Fibroblast of lung (primary cell): ENCODE results near the gene FGF9. TPM values are rescaled to one million over a fixed set of nuclear protein-coding genes. Genes with fewer than 3 reads are reported as not detected.

Experiments
- DNase-seq, 2 donors: peaks; one replicate each; pipeline versions ENCODE4 v3.0.0 to v3.0.0-alpha.2; 2010; ENCODE audit warnings: low read depth in 2 of 2
- H2AFZ ChIP-seq: 2 replicates; pipeline ENCODE4 v1.5.1; 2012; ENCODE audit warnings: low read length, control low read depth, inconsistent platforms
- H3K27ac ChIP-seq: 2 replicates; pipeline ENCODE4 v1.5.1; 2011; ENCODE audit warnings: low read length, control low read depth; ENCODE audit not compliant: insufficient read depth
- H3K27me3 ChIP-seq: 2 replicates; pipeline ENCODE4 v1.5.1; 2011; ENCODE audit warnings: mild to moderate bottlenecking, low read length; ENCODE audit not compliant: control insufficient read depth, insufficient read depth
- H3K36me3 ChIP-seq: 2 replicates; pipeline ENCODE4 v1.5.1; 2011; ENCODE audit warnings: low read length; ENCODE audit not compliant: control insufficient read depth, insufficient read depth
- H3K4me1 ChIP-seq: 2 replicates; pipeline ENCODE4 v1.5.1; 2011; ENCODE audit warnings: low read length; ENCODE audit not compliant: control insufficient read depth, insufficient read depth; ENCODE audit errors: extremely low read depth
- H3K4me2 ChIP-seq: 2 replicates; pipeline ENCODE4 v1.5.1; 2011; ENCODE audit warnings: low read length, control low read depth; ENCODE audit not compliant: insufficient read depth; ENCODE audit errors: extremely low read depth
- H3K4me3 ChIP-seq, 4 experiments: fragments of 200-600 bp in 1 of 4; sonication (generic) in 1 of 4; replicated peaks in 1 of 4; 2 replicates each; pipeline ENCODE4 v1.5.1; 2011 to 2016; ENCODE audit warnings: low read length in 4 of 4, low read depth in 3 of 4, mild to moderate bottlenecking in 3 of 4, control low read depth in 2 of 4, inconsistent platforms in 1 of 4, mixed read lengths in 1 of 4; ENCODE audit not compliant: insufficient read depth in 1 of 4; ENCODE audit errors: control extremely low read depth in 1 of 4
- H3K79me2 ChIP-seq: 2 replicates; pipeline ENCODE4 v1.5.1; 2012; ENCODE audit warnings: mild to moderate bottlenecking, low read length, inconsistent platforms; ENCODE audit not compliant: control insufficient read depth, insufficient read depth
- H3K9ac ChIP-seq: 2 replicates; pipeline ENCODE4 v1.5.1; 2011; ENCODE audit warnings: mild to moderate bottlenecking, low read length, control low read depth; ENCODE audit not compliant: insufficient read depth
- H3K9me3 ChIP-seq: 2 replicates; pipeline ENCODE4 v1.5.1; 2012; ENCODE audit warnings: low read depth, low read length; ENCODE audit not compliant: control insufficient read depth, insufficient read depth
- H4K20me1 ChIP-seq: 2 replicates; pipeline ENCODE4 v1.5.1; 2011; ENCODE audit warnings: low read length; ENCODE audit not compliant: control insufficient read depth, insufficient read depth; ENCODE audit errors: extremely low read depth
- CTCF ChIP-seq, 2 donors: IDR thresholded peaks in 1 of 2; conservative IDR thresholded peaks in 1 of 2; 1 replicate in 1 of 2; 2 replicates in 1 of 2; pipeline ENCODE4 v1.5.1; 2011 to 2012; ENCODE audit warnings: low read length in 2 of 2, control low read depth in 1 of 2, inconsistent platforms in 1 of 2, low read depth in 1 of 2, mild to moderate bottlenecking in 1 of 2
- EZH2 ChIP-seq: IDR thresholded peaks from 2 replicates; pipeline ENCODE4 v1.5.1; 2012; ENCODE audit warnings: low read length, control low read depth, mild to moderate bottlenecking; ENCODE audit errors: missing control alignments
- polyA plus RNA-seq, 2 donors: library from polyadenylated mRNA; depleted of rRNA in 1 of 2; stranded (reverse) in 1 of 2; unstranded in 1 of 2; fragments of >200 nt; gene quantifications; 2 replicates each; pipeline ENCODE4 v1.2.1, GENCODE V29; 2011 to 2012; ENCODE audit warnings: missing spikeins in 1 of 2
- total RNA-seq: library from RNA; depleted of rRNA; stranded (reverse); fragments of >200 nt; gene quantifications from 2 replicates; pipeline ENCODE4 v1.2.1, GENCODE V29; 2014

The FGF9 gene
- total and polyA plus RNA-seq, 2 donors (not counting 1 experiment from before 2014, with no cell fraction given), result 0.06 to 0.33 TPM

GRCh38 chr13:21673539-21673788 lies 2.6 kb downstream of the FGF9 start:
- H2AFZ ChIP-seq, result no peak overlapping the region
- TF ChIP-seq CTCF (conservative IDR thresholded peaks at IDR 0.05 in 1 of 2, IDR thresholded peaks at IDR 0.05 in 1 of 2; ENCODE audit: low read depth in 1 of 2, low read length in 2 of 2) (no peak), EZH2 (no peak)
- peaks cover 45% of the 10 kb centered on the region for H3K27me3 ChIP-seq

GRCh38 chr13:21673789-21674489 lies 3.1 kb downstream of the FGF9 start:
- H2AFZ ChIP-seq, result no peak overlapping the region
- H3K79me2 ChIP-seq, result no peaks in the 10 kb centered on the region
- peaks cover 45% of the 10 kb centered on the region for H3K27me3 ChIP-seq
- no peaks in the 10 kb centered on the region for H3K36me3 ChIP-seq
- H4K20me1 ChIP-seq, result no peaks in the 10 kb centered on the region
- no peaks in the 10 kb centered on the region for H3K9me3 ChIP-seq
- no peaks in the 10 kb centered on the region for H3K4me1 ChIP-seq
- peak; percentile 31 to 41 for DNase-seq
- H3K4me2 ChIP-seq, result peak overlapping the region; percentile 80
- TF ChIP-seq EZH2 (peak; percentile 9), CTCF (conservative IDR thresholded peaks at IDR 0.05 in 1 of 2, IDR thresholded peaks at IDR 0.05 in 1 of 2; ENCODE audit: low read depth in 1 of 2, low read length in 2 of 2) (no peak)
- no peak overlapping the region for H3K9ac ChIP-seq
- H3K27ac ChIP-seq, result no peak overlapping the region
- H3K4me3 ChIP-seq, result peak overlapping the region; percentile 39 to 57 (median 46)

More at GRCh38 chr13:21673539-21673788, 2.6 kb downstream of the FGF9 start:
- Histone ChIP-seq H4K20me1 (no peaks in the 10 kb centered on the region), H3K36me3 (no peaks in the 10 kb centered on the region), H3K9ac (no peak overlapping the region), H3K27ac (no peak overlapping the region), H3K4me1 (no peaks in the 10 kb centered on the region), H3K79me2 (no peaks in the 10 kb centered on the region), H3K4me2 (peak overlapping the region; percentile 15), H3K9me3 (no peaks in the 10 kb centered on the region), H3K4me3 (peak overlapping the region in 3 of 4 experiments; percentile 20 to 39 (median 28))
- DNase-seq, result no peak

GRCh38 chr13:21674490-21675009 lies 3.7 kb downstream of the FGF9 start:
- peaks cover 45% of the 10 kb centered on the region for H3K27me3 ChIP-seq

More at GRCh38 chr13:21674490-21675009, 3.7 kb downstream of the FGF9 start:
- H3K79me2 ChIP-seq, result no peaks in the 10 kb centered on the region
- no peak overlapping the region for H3K27ac ChIP-seq
- peak overlapping the region in 3 of 4 experiments; percentile 4 to 57 (median 20) for H3K4me3 ChIP-seq
- H3K36me3 ChIP-seq, result no peaks in the 10 kb centered on the region
- H2AFZ ChIP-seq, result no peak overlapping the region
- TF ChIP-seq EZH2 (no peak), CTCF (conservative IDR thresholded peaks at IDR 0.05 in 1 of 2, IDR thresholded peaks at IDR 0.05 in 1 of 2; ENCODE audit: low read depth in 1 of 2, low read length in 2 of 2) (no peak)
- H3K9me3 ChIP-seq, result no peaks in the 10 kb centered on the region
- no peaks in the 10 kb centered on the region for H4K20me1 ChIP-seq
- H3K9ac ChIP-seq, result no peak overlapping the region
- H3K4me2 ChIP-seq, result peak overlapping the region; percentile 80
- no peaks in the 10 kb centered on the region for H3K4me1 ChIP-seq
- DNase-seq, result no peak
